B cell (primary cell): Measurements from ENCODE around the gene GGTLC1. TPM values are rescaled to one million over a fixed set of nuclear protein-coding genes. Genes with fewer than 3 reads are reported as not detected.

ENCODE experiments used
- ATAC-seq: fragments of 200-7000 bp; cut with Tn5 transposase; one replicate; pipeline ENCODE4 v1.10.0; 2021; ENCODE audit warnings: low read depth, mild to moderate bottlenecking, moderate number of reproducible peaks, moderate library complexity
- CTCF ChIA-PET: fragments of 350-600 bp; sonication (Branson Sonifier 250); formaldehyde crosslinking; loops from one replicate; lab custom pipeline; 2021; ENCODE audit warnings: antibody characterized with exemption, inconsistent platforms; lab: Charles Lee
- POLR2A ChIA-PET: fragments of 350-600 bp; sonication (Branson Sonifier 250); formaldehyde crosslinking; loops from one replicate; lab custom pipeline; 2021; ENCODE audit warnings: antibody characterized with exemption; lab: Charles Lee
- DNase-seq: peaks from one replicate; pipeline ENCODE4 v3.0.0; 2013
- H2AFZ ChIP-seq: 2 replicates; pipeline ENCODE4 v1.6.1; 2012; ENCODE audit warnings: mild to moderate bottlenecking, low read depth, low read length; ENCODE audit not compliant: insufficient read depth, poor library complexity, severe bottlenecking
- H3K27ac ChIP-seq, 2 donors: 1 replicate in 1 of 2; 2 replicates in 1 of 2; pipeline ENCODE4 v1.5.1; 2012 to 2013; ENCODE audit warnings: low read length in 2 of 2, mild to moderate bottlenecking in 2 of 2, moderate library complexity in 1 of 2
- H3K27me3 ChIP-seq, 4 experiments: fragments of 200-600 bp in 1 of 4; sonication (generic) in 1 of 4; replicated peaks in 1 of 4; 1 replicate in 2 of 4; 2 replicates in 2 of 4; pipeline versions ENCODE4 v1.6.1 to v1.7.0; 2013 to 2016; ENCODE audit warnings: low read length in 3 of 4, mild to moderate bottlenecking in 2 of 4, mixed read lengths in 1 of 4, moderate library complexity in 1 of 4; ENCODE audit not compliant: insufficient read depth in 4 of 4, control insufficient read depth in 3 of 4; ENCODE audit errors: control extremely low read depth in 1 of 4
- H3K36me3 ChIP-seq, 2 experiments: replicated peaks in 1 of 2; 1 replicate in 1 of 2; 2 replicates in 1 of 2; pipeline versions ENCODE4 v1.6.1 to v1.7.1; 2013; ENCODE audit warnings: low read length in 1 of 2; ENCODE audit not compliant: insufficient read depth in 2 of 2, control insufficient read depth in 1 of 2; ENCODE audit errors: control extremely low read depth in 1 of 2, extremely low read depth in 1 of 2
- H3K4me1 ChIP-seq, 2 donors: fragments of 200-600 bp in 1 of 2; sonication (generic) in 1 of 2; 1 replicate in 1 of 2; 2 replicates in 1 of 2; pipeline versions ENCODE4 v1.5.1 to v1.6.1; 2013 to 2017; ENCODE audit warnings: low read length in 2 of 2; ENCODE audit not compliant: control insufficient read depth in 2 of 2, insufficient read depth in 2 of 2
- H3K4me2 ChIP-seq: replicated peaks from 2 replicates; pipeline ENCODE3; 2012; ENCODE audit warnings: mild to moderate bottlenecking, low read depth, low read length; ENCODE audit not compliant: poor library complexity, severe bottlenecking
- H3K4me3 ChIP-seq, 5 experiments: fragments of 200-600 bp in 1 of 5; sonication (generic) in 1 of 5; 1 replicate in 3 of 5; 2 replicates in 2 of 5; pipeline versions ENCODE4 v1.5.1 to v1.7.0; 2011 to 2016; ENCODE audit warnings: low read length in 4 of 5, mild to moderate bottlenecking in 4 of 5, low read depth in 2 of 5, control low read depth in 1 of 5, moderate library complexity in 1 of 5; ENCODE audit not compliant: insufficient read depth in 1 of 5; ENCODE audit errors: control extremely low read depth in 1 of 5, extremely low read depth in 1 of 5
- H3K79me2 ChIP-seq: fragments of 200-600 bp; sonication (generic); one replicate; pipeline ENCODE4 v1.6.0; 2016; ENCODE audit warnings: low read length; ENCODE audit not compliant: control insufficient read depth, insufficient read depth
- H3K9ac ChIP-seq: fragments of 200-600 bp; sonication (generic); 2 replicates; pipeline ENCODE4 v1.6.1; 2017; ENCODE audit warnings: mild to moderate bottlenecking, low read length, moderate library complexity
- H3K9me3 ChIP-seq, 3 donors: one replicate each; pipeline versions ENCODE4 v1.6.1 to v1.7.1; 2013; ENCODE audit warnings: low read length in 2 of 3; ENCODE audit not compliant: control insufficient read depth in 2 of 3, insufficient read depth in 1 of 3; ENCODE audit errors: control extremely low read depth in 1 of 3
- H4K20me1 ChIP-seq: 2 replicates; pipeline ENCODE4 v1.6.0; 2012; ENCODE audit warnings: mild to moderate bottlenecking, low read length; ENCODE audit not compliant: insufficient read depth, control insufficient read depth, poor library complexity, severe bottlenecking
- H3K27ac Mint-ChIP-seq: one replicate; pipeline ENCODE4 v1.8.0; 2021; ENCODE audit warnings: mixed read lengths
- H3K27me3 Mint-ChIP-seq: one replicate; pipeline ENCODE4 v1.8.0; 2021; ENCODE audit warnings: mixed read lengths
- H3K4me1 Mint-ChIP-seq: one replicate; pipeline ENCODE4 v1.8.0; 2021; ENCODE audit warnings: mixed read lengths
- H3K4me3 Mint-ChIP-seq: one replicate; pipeline ENCODE4 v1.8.0; 2021; ENCODE audit warnings: mixed read lengths
- H3K9me3 Mint-ChIP-seq: one replicate; pipeline ENCODE4 v1.8.0; 2022; ENCODE audit warnings: mixed read lengths; ENCODE audit not compliant: insufficient read depth
- EZH2 ChIP-seq: IDR thresholded peaks from 2 replicates; pipeline ENCODE4 v1.6.1; 2012; ENCODE audit warnings: borderline replicate concordance, low read depth, mild to moderate bottlenecking, moderate library complexity, low read length; ENCODE audit not compliant: insufficient read depth, poor library complexity, severe bottlenecking
- WGBS: methylation state at CpG from one replicate; pipeline ENCODE4 v1.1.5; 2013; ENCODE audit warnings: missing lambda C conversion rate; ENCODE audit not compliant: insufficient coverage; 5-methylcytosine and 5-hydroxymethylcytosine counted together
- intact Hi-C: fragments of 100-400 bp; cut with micrococcal nuclease; formaldehyde crosslinking; loops from one replicate; pipeline ENCODE4 v1.10.0; 2022
- polyA plus RNA-seq: library from polyadenylated mRNA; depleted of rRNA; stranded (reverse); fragments of >200 nt; gene quantifications from 2 replicates; pipeline ENCODE4 v1.2.3, GENCODE V29; 2012
- total RNA-seq, 2 donors: library from RNA; stranded (reverse); fragments of 120-200 nt in 1 of 2; gene quantifications; 1 replicate in 1 of 2; 2 replicates in 1 of 2; pipeline versions ENCODE4 v1.2.3 to v1.2.4, GENCODE V29; 2013 to 2022
- TF ChIP-seq, protein P1 (sequence below): fragments of 200-600 bp; IDR thresholded peaks from one replicate; pipeline ENCODE4 v1.8.0; 2022; ENCODE audit warnings: antibody characterized with exemption, mild to moderate bottlenecking

Gene GGTLC1
- total and polyA plus RNA-seq, 2 donors (not counting 1 experiment from before 2014, with no cell fraction given), result not detected

DNA sequence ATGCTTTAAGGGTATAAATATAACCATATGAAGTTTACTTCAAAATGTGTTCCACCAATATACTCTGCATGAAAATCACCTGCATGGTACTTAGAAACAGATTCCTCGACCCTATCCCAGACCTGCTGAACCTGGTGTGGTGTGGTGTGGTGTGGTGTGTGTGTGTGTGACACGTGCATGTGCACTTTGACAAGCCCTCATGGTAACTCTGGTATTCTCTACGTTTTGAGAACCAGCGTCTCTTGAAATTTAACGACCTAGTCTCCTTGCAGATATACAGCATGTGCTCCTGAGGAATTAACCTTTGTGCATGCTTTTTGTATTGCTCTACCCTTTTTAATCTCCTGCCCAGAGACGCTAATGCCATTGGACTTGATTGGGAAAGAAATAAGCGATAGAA is 29.5 kb downstream of the GGTLC1 start:
- no peaks in the 10 kb centered on the region for H4K20me1 ChIP-seq
- H3K27me3 Mint-ChIP-seq, result no peaks in the 10 kb centered on the region
- H3K36me3 ChIP-seq, result no peaks in the 10 kb centered on the region
- no peaks in the 10 kb centered on the region for H3K79me2 ChIP-seq
- no peaks in the 10 kb centered on the region for H3K4me1 ChIP-seq
- peaks cover under 1% of the 10 kb centered on the region for H3K9me3 Mint-ChIP-seq
- H3K4me3 Mint-ChIP-seq, result no peak overlapping the region
- ATAC-seq (no peak), DNase-seq (no peak)
- H3K4me3 ChIP-seq, result no peak overlapping the region
- ChIA-PET CTCF (no interaction called here), POLR2A (no interaction called here)
- no peak overlapping the region for H3K27ac ChIP-seq
- 86% methylated on average over 4 of the region's 7 CpGs for WGBS
- no peak overlapping the region for H3K4me2 ChIP-seq
- no peak overlapping the region for H3K9ac ChIP-seq
- H3K27ac Mint-ChIP-seq, result no peak overlapping the region
- H3K27me3 ChIP-seq, result peaks cover 0 to 4% (median 0%) of the 10 kb centered on the region in 4 experiments
- peaks cover 0 to 3% (median 3%) of the 10 kb centered on the region in 3 donors for H3K9me3 ChIP-seq
- intact Hi-C loops, result no loop called here
- H3K4me1 Mint-ChIP-seq, result no peaks in the 10 kb centered on the region
- H2AFZ ChIP-seq, result no peak overlapping the region
- TF ChIP-seq, protein P1, sequence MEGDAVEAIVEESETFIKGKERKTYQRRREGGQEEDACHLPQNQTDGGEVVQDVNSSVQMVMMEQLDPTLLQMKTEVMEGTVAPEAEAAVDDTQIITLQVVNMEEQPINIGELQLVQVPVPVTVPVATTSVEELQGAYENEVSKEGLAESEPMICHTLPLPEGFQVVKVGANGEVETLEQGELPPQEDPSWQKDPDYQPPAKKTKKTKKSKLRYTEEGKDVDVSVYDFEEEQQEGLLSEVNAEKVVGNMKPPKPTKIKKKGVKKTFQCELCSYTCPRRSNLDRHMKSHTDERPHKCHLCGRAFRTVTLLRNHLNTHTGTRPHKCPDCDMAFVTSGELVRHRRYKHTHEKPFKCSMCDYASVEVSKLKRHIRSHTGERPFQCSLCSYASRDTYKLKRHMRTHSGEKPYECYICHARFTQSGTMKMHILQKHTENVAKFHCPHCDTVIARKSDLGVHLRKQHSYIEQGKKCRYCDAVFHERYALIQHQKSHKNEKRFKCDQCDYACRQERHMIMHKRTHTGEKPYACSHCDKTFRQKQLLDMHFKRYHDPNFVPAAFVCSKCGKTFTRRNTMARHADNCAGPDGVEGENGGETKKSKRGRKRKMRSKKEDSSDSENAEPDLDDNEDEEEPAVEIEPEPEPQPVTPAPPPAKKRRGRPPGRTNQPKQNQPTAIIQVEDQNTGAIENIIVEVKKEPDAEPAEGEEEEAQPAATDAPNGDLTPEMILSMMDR, result no peak
- no peak for TF ChIP-seq EZH2

DNA sequence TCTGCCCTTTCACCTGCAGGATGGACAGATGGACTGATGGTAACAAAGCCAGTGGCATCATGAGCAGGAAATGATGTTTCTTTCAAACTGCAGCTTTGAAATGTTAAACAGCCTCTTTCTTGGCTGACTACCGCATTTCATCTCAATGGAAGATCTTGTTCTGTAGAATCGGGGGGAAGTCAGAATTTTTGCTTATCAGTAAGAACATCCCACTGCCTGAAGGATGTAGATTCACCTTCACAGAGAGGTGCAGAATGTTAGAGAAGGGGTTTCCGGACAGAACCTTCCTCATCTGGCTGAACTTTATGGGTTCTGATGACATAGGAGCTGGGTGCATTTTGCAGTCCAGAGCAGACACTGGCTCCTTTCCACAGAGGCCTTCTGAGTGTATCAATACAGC is 32.7 kb downstream of the GGTLC1 start:
- no peak overlapping the region for H2AFZ ChIP-seq
- no peaks in the 10 kb centered on the region for H3K9me3 ChIP-seq
- H3K27me3 Mint-ChIP-seq, result no peaks in the 10 kb centered on the region
- H3K4me1 ChIP-seq, result no peaks in the 10 kb centered on the region
- no peaks in the 10 kb centered on the region for H3K27me3 ChIP-seq
- no peak for DNase-seq
- no peaks in the 10 kb centered on the region for H3K4me1 Mint-ChIP-seq
- ChIA-PET POLR2A (no interaction called here), CTCF (no interaction called here)
- H3K4me2 ChIP-seq, result no peak overlapping the region
- intact Hi-C loops, result no loop called here
- no peak for ATAC-seq
- no peak overlapping the region for H3K9ac ChIP-seq
- H3K27ac ChIP-seq, result no peak overlapping the region
- no peak overlapping the region for H3K4me3 ChIP-seq
- H3K4me3 Mint-ChIP-seq, result no peak overlapping the region
- no peak for TF ChIP-seq EZH2
- TF ChIP-seq, protein P1, result no peak
- no peaks in the 10 kb centered on the region for H3K79me2 ChIP-seq
- no peaks in the 10 kb centered on the region for H3K9me3 Mint-ChIP-seq
- H3K36me3 ChIP-seq, result no peaks in the 10 kb centered on the region
- WGBS, result no CpG with 5 or more reads among the region's 3 CpGs
- H4K20me1 ChIP-seq, result no peaks in the 10 kb centered on the region
- H3K27ac Mint-ChIP-seq, result no peak overlapping the region
